M059J (cell line): ENCODE measurements around the gene LCLAT1. TPM values are rescaled to one million over a fixed set of nuclear protein-coding genes. Genes with fewer than 3 reads are reported as not detected.

Experiments used
- DNase-seq: peaks from one replicate; pipeline ENCODE4 v3.0.0-alpha.2; 2012; ENCODE audit warnings: low read depth
- total RNA-seq: library from RNA; depleted of rRNA; stranded (reverse); fragments of >200 nt; shearing (Covaris generic); gene quantifications from 2 replicates; pipeline ENCODE4 v1.2.3, GENCODE V29; 2014

LCLAT1 gene
- total RNA-seq, 1 experiment from 2014 or later, result 26.9 TPM

- DNase-seq, result no peak
Observed at GRCh38 chr2:30643674-30644073, 196.6 kb downstream of the LCLAT1 start.

GRCh38 chr2:30645081-30645744, 198.2 kb downstream of the LCLAT1 start:
- DNase-seq, result no peak

- no peak for DNase-seq
Observed at GRCh38 chr2:30645745-30646119, 198.7 kb downstream of the LCLAT1 start.

- no peak for DNase-seq
Observed at GRCh38 chr2:30647752-30648457, 200.9 kb downstream of the LCLAT1 start.

GRCh38 chr2:30649278-30649677, 202.2 kb downstream of the LCLAT1 start:
- no peak for DNase-seq

GRCh38 chr2:30649828-30650227, 202.8 kb downstream of the LCLAT1 start:
- no peak for DNase-seq

- peak; percentile 42 for DNase-seq
Observed at GRCh38 chr2:30652271-30652915, 205.3 kb downstream of the LCLAT1 start.

- DNase-seq, result peak; percentile 22
Observed at GRCh38 chr2:30653847-30654246, 206.8 kb downstream of the LCLAT1 start.

GRCh38 chr2:30654404-30654803, 207.4 kb downstream of the LCLAT1 start:
- DNase-seq, result no peak

- no peak for DNase-seq
Observed at GRCh38 chr2:30655211-30655610, 208.2 kb downstream of the LCLAT1 start.

GRCh38 chr2:30655660-30656059, 208.6 kb downstream of the LCLAT1 start:
- DNase-seq, result peak; percentile 49

- peak; percentile 63 for DNase-seq
Observed at GRCh38 chr2:30656079-30656478, 209.0 kb downstream of the LCLAT1 start.

- no peak for DNase-seq
Observed at GRCh38 chr2:30661173-30662107, 214.4 kb downstream of the LCLAT1 start.

GRCh38 chr2:30662268-30663131, 215.5 kb downstream of the LCLAT1 start:
- peak; percentile 63 for DNase-seq

GRCh38 chr2:30663321-30663720, 216.3 kb downstream of the LCLAT1 start:
- DNase-seq, result no peak

GRCh38 chr2:30663806-30664205, 216.8 kb downstream of the LCLAT1 start:
- no peak for DNase-seq

GRCh38 chr2:30664761-30665358, 217.8 kb downstream of the LCLAT1 start:
- DNase-seq, result peak; percentile 96

- DNase-seq, result no peak
Observed at GRCh38 chr2:30665761-30666265, 218.8 kb downstream of the LCLAT1 start.

GRCh38 chr2:30666266-30666874, 219.3 kb downstream of the LCLAT1 start:
- peak; percentile 98 for DNase-seq

GRCh38 chr2:30670453-30670852, 223.4 kb downstream of the LCLAT1 start:
- no peak for DNase-seq
